GM19193 (cell line): ENCODE results near the gene SLC27A3.

Experiments
- POLR2A ChIP-seq: IDR thresholded peaks from 4 replicates; pipeline ENCODE4 v1.6.1; 2011; ENCODE audit not compliant: insufficient read depth, insufficient read length; ENCODE audit errors: extremely low read depth

Gene SLC27A3

GRCh38 chr1:153796786-153797659 lies 21.8 kb downstream of the SLC27A3 start:
- TF ChIP-seq POLR2A = no peak

DNA sequence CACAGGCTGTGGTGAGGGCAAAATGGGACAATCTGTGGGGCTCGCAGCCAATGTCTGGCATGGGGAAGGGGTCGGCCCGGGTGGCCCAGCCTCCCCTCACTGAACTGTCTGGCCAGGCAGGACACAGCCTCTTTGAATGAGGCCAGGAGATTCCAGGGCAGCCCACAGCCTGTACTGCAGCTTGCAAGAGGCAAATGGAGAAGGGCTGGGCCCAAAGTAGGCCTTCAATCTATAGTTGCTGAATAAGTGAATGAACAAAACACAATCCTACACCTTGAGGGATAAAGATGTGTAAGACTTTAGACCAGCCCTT lies 23.2 kb downstream of the SLC27A3 start:
- TF ChIP-seq POLR2A = no peak

DNA sequence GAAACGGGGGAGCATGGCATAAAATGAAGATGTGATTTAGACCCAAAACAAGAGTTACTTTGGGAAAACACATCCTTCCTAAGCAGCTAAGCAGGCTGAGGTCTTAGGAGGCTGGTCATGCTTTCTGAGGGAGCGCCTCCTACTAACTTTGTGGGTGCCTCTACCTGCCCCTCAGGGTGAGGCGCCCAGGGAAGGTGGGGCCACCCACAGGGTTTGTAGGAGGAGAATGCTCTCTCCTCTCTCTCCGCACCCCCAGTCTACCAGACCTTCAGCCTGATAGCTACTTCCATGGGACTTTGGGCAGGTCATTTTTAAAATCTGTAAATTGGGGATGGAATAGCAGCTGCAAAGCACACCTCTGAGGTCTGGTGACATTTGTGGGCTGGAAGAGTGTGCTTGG lies 23.8 kb downstream of the SLC27A3 start:
- no peak for TF ChIP-seq POLR2A

- TF ChIP-seq POLR2A = no peak
These were observed 24.6 kb downstream of the SLC27A3 start for GRCh38 chr1:153799566-153800465.

- TF ChIP-seq POLR2A = no peak
These were observed 25.3 kb downstream of the SLC27A3 start for GRCh38 chr1:153800516-153800915.

GRCh38 chr1:153801028-153801625 lies 25.9 kb downstream of the SLC27A3 start:
- no peak for TF ChIP-seq POLR2A

DNA sequence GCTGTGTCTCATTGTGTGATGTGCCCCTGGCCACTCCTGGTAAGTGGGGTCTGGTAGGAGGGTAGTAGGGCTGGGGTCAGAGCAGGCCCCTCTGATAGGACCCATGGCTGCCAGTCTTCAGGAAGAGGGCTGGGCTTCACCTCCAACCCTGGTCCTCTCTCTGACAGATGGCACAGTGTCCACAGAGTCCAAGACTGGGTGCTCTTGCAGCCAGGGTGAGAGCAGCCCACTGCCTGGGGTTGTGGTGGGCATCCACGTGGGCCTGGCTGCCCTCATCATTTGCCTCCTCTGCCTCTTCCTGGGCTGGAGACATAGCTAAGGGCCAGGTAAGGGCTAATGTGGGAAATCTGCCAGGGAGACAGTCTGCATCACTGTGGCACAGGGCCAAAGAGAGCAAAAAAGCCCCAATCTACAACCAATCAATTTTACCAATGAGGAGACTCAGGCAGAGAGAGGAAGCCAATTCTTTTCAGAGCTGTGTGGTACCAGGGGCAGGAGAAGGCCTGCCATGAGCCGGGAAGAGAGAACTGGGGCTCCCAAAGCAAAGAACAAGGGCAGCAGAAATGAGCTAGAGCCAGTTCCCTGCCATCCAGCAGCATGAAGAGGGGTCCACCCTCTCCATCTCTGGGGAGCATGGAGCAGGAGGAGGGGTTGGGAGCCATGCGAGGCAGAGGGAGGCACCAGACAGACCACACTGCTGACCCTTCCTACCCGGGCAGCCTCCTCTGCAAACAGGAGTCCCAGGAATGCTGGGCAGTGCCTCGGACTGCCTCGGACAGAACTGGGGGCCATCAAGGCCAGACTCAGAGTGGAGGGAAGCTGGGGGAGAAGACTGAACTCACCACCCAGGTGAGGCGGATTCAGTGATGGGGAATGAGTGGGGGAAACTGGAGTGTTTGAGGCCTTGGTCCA lies 26.8 kb downstream of the SLC27A3 start:
- no peak for TF ChIP-seq POLR2A

DNA sequence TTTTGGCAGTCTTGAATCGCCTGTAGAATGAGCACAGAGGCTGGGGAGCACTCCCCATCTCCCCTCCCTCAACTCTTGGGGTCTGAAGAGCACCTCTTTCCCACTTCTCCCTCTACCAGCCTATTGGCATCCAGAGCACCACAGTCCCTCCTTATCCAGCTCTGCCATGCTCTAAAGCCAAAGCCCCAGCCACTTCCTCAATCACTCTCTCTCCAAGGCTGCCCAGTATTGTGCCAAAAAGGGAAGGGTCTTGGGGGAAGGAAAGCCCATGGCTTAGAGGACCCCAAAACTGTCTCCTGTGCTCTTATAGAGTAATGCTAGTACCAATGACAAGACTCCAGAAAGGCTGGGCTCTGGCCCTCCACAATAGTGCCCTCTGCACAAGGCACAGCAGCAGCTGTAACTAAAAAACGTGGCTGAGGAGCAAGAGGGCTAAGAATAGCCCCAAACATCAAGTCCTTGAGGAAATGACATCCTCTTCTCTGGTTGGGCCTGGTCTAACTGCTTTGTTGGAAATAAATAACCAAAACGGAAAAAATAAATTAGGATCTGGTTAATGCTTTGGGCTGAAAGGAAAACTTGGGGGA lies 28.4 kb downstream of the SLC27A3 start:
- no peak for TF ChIP-seq POLR2A

- no peak for TF ChIP-seq POLR2A
These were observed 28.9 kb downstream of the SLC27A3 start for GRCh38 chr1:153804112-153804511.

- peak; percentile 28 for TF ChIP-seq POLR2A
These were observed 30.0 kb downstream of the SLC27A3 start for GRCh38 chr1:153805042-153805745.

DNA sequence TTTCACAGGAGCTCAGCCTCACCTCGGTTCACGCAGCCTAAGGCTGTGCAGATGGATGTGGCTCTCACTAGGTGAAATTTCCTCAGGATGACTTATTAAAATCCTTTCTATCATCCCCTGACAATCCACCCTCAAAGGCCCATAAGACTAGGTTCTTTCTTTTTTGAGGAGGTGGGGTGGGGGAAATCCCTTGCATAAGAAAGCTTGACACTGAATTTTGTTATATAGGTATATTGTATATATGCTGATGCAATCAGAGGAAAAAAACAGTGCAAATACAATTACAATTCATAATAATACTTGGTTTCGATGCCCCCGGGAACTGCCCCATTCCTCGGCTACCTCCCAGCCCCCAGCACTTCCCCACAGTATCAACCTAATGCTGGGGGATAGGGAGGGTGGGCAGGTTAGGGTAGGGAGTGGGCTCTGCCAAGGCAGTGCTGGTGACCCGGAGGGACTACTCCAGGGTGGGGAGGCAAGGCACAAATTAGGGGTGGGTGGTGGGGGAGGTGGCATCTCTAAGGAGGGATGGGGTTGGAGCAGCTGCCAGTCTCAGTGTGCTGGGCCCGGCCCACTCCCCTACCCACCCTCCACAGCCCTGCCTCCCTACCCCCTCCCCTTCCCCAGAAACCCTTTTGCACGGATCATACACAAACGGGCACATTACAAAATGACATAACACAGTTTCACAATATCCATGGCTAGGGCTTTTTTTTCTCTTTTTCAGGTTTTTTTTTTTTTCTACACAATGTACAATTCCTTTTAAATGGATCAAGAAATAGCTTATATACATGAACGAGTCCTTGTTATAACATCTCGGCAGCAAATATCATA lies 30.9 kb downstream of the SLC27A3 start:
- no peak for TF ChIP-seq POLR2A

DNA sequence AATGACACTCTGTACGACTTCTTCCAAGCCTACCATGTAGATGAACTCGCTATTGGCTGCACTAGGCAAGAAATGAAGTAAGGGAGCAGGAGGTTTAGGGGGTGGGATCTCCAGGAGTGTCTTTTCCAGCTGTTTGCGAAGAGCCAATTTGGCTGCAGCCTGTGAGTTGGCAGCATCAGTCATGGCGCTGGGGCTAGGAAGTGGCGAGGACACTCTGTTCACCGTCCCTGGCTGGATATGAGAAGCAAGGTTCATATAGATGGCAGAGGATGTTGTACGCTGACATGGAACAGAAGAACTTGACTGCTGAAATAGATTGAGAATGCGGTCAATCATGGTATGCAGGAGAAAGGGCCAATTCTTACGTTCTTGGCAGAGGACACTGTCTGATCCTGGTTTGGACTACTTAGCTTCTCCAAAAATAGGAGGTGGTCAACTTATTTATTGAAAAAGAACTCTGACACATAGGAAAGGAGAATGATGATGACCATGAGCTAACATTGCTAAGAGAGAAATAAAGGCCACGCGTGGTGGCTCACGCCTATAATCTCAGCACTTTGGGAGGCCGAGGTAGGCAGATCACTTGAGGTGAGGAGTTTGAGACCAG lies 41.2 kb downstream of the SLC27A3 start:
- no peak for TF ChIP-seq POLR2A
